Head of caudate nucleus (tissue), 42 donors: ENCODE data around the gene HLA-DMA.

Source experiments
- DNase-seq, 42 donors: peaks; one replicate each; pipeline versions ENCODE4 v3.0.0 to v3.0.0-alpha.2; 2020 to 2021; ENCODE audit warnings: mixed read lengths in 7 of 42
- intact Hi-C: fragments of 100-400 bp; cut with DNase I; formaldehyde crosslinking; loops from one replicate; pipeline ENCODE4 v1.15.0; 2022

The HLA-DMA gene

GRCh38 chr6:32952817-32953739 lies at the start of gene HLA-DMA:
HLA-DMA (minus strand) TSS chr6:32953097; CDS start chr6:32953036, 61 bp downstream.
- peak; percentile 32 to 88 (median 70) for DNase-seq
- intact Hi-C loops, result no loop called here

DNA sequence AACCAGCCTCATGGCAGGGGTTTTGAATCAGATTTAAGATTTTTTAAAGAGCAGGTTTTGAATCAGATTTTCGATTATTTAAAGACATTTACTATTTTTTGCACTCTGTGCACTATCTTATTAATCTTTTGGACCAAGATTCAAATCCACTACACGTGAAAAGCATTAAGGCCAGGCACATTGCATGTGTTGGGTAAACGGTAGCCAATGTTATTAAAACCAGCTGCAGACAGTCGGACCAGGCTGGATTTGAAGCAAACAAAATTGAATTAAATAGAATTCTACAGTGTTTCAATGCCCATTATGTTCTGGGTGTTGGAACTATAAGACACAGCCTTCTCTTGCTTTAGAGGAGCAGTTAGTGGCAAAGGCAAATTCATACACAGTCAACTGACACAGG lies 48.8 kb upstream of the HLA-DMA start:
- intact Hi-C loops, result no loop called here
- no peak for DNase-seq

- intact Hi-C loops, result no loop called here
- peak in 2 of 42 donors; percentile 15 to 32 for DNase-seq
Measured at GRCh38 chr6:33000055-33000454, 47.2 kb upstream of the HLA-DMA start.

DNA sequence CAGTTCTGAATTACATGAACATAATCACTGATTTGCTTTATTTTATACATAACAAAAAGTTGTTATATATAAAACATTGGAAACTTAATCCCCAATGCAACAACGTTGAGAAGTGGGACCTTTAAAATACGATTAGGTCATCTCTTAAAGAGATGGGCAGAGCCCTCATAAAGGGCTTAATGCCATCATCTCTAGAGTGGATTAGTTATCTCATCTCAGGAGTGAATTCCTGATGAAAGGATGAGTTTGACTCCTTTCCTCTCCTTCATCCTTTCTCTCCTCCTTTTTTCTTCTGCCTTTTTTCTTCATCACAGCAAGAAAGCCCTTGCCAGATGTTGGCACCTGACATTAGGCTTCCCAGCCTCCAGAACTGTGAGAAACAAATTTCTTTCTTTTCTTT lies 42.6 kb upstream of the HLA-DMA start:
- no peak for DNase-seq
- intact Hi-C loops, result no loop called here

DNA sequence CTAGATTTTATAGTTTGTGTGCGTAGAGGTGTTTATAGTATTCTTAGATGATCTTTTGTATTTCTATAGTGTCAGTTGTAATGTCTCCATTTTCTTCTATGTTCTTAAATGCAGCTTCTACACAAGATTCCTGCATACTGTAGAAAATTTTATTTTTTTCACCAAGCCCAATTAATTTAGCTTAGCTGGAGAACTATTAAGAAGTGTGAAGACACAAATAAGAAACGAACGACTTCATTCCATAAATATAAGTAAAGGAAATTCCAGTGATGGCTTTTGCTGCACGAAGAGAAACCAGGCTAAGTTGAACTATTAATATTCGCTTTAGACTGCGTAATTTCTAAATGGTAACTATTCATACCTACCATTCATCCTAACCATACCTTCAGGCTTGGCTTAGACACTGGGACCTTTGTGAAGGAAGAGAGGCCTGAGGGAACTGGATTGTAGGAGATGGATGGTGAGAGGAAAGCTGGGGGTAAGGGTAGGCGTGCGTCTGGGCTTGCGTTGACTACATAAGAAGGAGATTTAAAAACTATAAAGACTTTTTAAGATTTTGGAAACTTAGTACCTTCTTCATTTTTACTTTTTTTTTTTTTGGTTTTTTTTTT lies 40.6 kb upstream of the HLA-DMA start:
- intact Hi-C loops, result no loop called here

GRCh38 chr6:32991972-32992371 lies 39.1 kb upstream of the HLA-DMA start:
- intact Hi-C loops, result no loop called here
- no peak for DNase-seq

More for the DNA sequence above, 40.6 kb upstream of the HLA-DMA start:
- no peak for DNase-seq

- intact Hi-C loops, result loop anchor here (5.0 kb wide), 1 partner anchor 102 kb away; no protein-coding TSS in a partner anchor
- DNase-seq, result no peak
Measured at GRCh38 chr6:32989368-32989767, 36.5 kb upstream of the HLA-DMA start.

- intact Hi-C loops, result loop anchor here (5.0 kb wide), 2 partner anchors 53 to 98 kb away; no protein-coding TSS in a partner anchor
- DNase-seq, result peak; percentile 82 to 97 (median 92)
Measured at GRCh38 chr6:32984622-32985389, 31.9 kb upstream of the HLA-DMA start.

DNA sequence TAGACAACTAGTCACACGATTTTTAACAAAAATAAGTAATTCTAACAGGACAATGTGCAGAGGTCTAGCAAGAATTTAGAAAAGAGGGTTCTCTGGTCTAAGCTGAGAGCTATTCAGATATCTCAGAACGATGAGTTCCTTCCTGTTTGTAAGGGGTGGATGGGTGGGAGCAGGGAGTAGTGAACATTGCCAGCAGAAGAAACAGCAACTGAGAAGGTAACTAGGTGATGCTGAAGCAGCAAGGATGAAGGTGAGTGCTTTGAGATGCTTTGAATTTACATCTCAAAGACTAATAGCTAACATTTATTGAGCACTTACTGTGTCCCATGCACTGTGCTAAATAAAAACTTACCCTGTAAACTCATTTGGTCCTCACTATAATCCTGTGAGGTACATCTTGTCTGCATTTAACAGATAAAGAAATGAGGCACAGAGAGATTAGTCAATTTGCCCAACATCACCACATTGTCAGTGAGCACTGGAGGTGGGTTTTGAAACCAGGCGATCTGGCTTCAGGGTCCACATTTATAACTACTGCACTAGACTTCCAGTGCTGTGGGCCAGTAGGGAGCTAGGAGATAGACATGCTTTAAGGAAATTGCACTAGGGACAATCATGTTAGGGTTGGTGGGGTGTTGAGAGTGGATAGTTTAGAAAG lies 31.2 kb upstream of the HLA-DMA start:
- no peak for DNase-seq
- intact Hi-C loops, result loop anchor here (5.0 kb wide), 1 partner anchor 52 kb away; no protein-coding TSS in a partner anchor

GRCh38 chr6:32983493-32983848 lies 30.6 kb upstream of the HLA-DMA start:
- DNase-seq, result no peak
- intact Hi-C loops, result loop anchor here (5.0 kb wide), 1 partner anchor 51 kb away; no protein-coding TSS in a partner anchor

DNA sequence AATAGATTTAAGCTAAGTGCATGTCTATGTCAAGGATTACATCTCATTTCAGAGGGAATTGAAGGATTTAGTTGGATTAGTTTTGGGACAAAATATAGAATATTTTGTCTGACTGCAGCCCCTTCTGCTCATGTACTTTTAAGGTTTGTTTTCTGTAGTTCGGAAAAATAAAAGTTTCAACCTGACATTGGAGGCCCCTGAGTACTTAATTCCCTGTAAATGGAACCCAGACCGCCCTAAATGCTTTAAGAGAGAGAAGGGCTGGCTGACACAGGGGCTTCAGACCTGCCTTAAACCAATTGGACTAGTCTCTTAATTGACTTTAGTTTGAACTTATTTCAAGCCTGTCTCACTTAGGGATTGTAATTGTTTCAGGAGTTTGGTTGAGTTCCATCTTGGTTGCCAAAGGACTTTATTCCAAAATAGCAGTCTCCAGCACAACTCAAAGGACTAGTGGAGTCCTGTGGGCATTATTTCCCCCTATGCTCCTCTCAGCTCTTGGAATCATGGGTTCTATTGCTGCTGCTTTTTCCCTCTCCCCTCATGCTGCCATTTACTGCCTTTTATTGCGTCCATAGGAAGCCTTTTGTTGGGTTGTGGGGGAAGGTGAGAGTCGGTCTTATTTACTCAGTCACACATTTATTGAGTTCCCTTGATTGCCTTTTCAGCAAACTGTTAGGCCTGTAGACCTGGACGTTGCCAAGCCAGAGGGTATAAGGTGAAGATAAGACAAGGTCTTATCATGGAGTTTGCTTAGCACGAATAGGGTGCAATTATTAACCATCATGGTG lies 30.0 kb upstream of the HLA-DMA start:
- intact Hi-C loops, result loop anchor here (5.0 kb wide), 1 partner anchor 51 kb away; no protein-coding TSS in a partner anchor

DNA sequence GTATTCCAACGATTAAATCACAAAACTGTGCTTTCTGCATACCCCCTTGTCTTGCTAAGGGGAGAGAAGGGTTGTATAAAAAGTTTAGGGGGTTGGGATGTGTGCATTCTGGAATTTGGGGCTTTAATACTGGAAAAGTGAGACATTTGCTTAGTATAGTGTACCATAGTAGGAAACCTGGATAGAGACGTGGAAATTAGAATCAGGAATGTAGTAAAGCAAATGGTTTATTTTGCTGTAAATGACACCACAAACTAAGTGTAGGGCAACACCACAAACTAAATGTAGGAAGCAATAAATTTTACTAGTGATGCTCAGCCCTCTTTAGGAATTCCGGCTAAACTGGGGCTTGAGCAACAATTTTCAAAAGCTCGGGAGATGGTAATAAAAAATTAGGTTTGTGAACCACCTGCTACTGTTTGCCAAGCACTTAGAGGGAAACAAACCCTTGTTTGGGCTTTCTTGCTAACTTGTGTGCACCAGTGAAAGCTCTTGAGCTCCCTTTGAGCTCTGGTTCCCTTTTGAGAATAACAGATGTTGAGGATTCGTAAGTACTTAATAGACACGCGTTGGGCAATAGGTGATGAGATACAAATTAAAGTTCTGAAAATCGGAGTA lies 29.3 kb upstream of the HLA-DMA start:
- intact Hi-C loops, result loop anchor here (5.0 kb wide), 1 partner anchor 50 kb away; no protein-coding TSS in a partner anchor
- DNase-seq, result no peak

More for the DNA sequence above, 30.0 kb upstream of the HLA-DMA start:
- DNase-seq, result no peak

GRCh38 chr6:32980488-32981038 lies 27.7 kb upstream of the HLA-DMA start:
- intact Hi-C loops, result loop anchor here (5.0 kb wide), 1 partner anchor 48 kb away; no protein-coding TSS in a partner anchor
- no peak for DNase-seq

DNA sequence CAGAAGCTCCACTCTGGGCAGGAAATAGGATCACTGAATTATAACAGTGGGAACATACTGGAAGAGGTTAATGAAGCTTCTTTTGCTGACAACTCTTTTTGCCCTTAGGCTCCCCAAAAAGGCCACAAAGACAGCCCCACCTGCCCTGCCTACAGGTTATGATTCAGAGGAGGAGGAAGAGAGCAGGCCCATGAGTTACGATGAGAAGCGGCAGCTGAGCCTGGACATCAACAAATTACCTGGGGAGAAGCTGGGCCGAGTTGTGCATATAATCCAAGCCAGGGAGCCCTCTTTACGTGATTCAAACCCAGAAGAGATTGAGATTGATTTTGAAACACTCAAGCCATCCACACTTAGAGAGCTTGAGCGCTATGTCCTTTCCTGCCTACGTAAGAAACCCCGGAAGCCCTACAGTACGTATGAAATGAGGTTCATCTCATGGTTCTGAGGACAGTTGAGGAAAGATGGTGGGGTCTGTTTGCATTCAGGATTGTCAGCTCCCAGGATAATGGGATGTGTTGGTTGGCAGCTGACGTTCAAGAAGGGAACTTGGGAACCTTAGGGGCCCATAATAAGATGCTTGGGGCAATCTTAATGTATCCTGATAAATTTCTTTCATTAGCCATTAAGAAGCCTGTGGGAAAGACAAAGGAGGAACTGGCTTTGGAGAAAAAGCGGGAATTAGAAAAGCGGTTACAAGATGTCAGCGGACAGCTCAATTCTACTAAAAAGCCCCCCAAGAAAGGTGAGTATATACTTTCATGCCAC lies 27.0 kb upstream of the HLA-DMA start:
- intact Hi-C loops, result loop anchor here (5.0 to 10.0 kb wide), 2 partner anchors 48 to 225 kb away; partner anchors contain the start of genes HSD17B8, RING1, RXRB and SLC39A7
- DNase-seq, result no peak

DNA sequence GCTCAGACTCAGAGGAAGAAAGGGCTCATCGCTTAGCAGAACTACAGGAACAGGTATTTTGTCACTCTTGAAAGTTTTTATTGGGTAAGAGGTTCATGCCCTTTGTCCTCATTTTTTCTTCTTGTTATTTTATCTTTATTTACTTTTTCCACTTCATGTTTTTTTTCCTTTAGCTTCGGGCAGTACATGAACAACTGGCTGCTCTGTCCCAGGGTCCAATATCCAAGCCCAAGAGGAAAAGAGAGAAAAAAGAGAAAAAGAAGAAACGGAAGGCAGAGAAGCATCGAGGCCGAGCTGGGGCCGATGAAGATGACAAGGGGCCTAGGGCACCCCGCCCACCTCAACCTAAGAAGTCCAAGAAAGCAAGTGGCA lies 25.0 kb upstream of the HLA-DMA start:
- intact Hi-C loops, result loop anchor here (10.0 kb wide), 1 partner anchor 227 kb away; the partner anchor contains the start of genes HSD17B8, RING1, RXRB and SLC39A7
- DNase-seq, result no peak
